ENCODE results near the gene LASP1.
A peak's percentile ranks its signal among the peaks of the same experiment; 100 is the strongest.

Gene LASP1

GRCh38 chr17:38868817-38869525 is 887 bp upstream of the LASP1 start:
- peak; percentile 97 for DNase-seq (ENCODE audit: low spot score)

- DNase-seq (ENCODE audit: low spot score) = peak; percentile 86
Observed at GRCh38 chr17:38870259-38871165, 654 bp downstream of the LASP1 start.

DNA sequence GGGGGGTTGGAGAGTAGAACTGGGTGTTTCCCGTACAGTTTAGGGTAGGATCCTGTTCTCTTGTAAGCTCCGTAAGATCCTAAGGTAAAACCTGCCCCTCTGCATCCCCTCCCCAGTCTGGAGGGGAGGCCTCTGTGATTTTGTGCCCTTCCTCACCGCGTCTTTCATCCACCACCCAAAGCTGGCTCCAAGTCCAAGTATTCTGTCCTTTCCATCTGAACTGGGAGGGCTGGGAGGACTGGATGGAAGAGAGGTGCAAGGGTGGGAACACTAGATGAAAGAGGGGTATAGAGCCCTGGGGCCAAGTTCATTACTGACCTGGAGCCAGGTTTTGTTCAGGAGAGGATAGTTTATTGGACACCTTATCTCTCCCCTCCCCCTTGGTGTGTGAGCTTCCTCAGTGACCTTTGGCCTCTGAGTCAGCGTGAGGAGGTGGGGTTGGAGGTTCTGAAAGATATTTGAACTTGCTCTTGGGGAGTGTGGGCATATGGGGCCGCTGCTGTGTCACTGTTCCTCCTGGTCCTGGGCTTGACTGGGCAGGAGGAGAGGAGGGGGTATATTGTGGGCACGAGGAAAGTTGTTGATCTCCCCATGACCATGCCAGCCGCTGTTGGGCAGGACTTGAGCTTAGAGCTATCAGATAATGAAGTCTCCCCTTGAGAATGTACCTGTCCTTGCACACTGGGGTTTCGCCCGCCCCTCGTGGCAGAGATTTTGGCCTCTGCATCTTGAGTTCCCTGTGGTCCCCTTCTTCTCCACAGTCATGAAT is 1.6 kb downstream of the LASP1 start:
- DNase-seq (ENCODE audit: low spot score) = no peak

- no peak for DNase-seq (ENCODE audit: low spot score)
Observed at GRCh38 chr17:38872027-38872511, 2.2 kb downstream of the LASP1 start.

- no peak for DNase-seq (ENCODE audit: low spot score)
Observed at GRCh38 chr17:38872671-38873385, 3.0 kb downstream of the LASP1 start.

GRCh38 chr17:38873640-38874380 is 4.0 kb downstream of the LASP1 start:
- DNase-seq (ENCODE audit: low spot score) = no peak

DNA sequence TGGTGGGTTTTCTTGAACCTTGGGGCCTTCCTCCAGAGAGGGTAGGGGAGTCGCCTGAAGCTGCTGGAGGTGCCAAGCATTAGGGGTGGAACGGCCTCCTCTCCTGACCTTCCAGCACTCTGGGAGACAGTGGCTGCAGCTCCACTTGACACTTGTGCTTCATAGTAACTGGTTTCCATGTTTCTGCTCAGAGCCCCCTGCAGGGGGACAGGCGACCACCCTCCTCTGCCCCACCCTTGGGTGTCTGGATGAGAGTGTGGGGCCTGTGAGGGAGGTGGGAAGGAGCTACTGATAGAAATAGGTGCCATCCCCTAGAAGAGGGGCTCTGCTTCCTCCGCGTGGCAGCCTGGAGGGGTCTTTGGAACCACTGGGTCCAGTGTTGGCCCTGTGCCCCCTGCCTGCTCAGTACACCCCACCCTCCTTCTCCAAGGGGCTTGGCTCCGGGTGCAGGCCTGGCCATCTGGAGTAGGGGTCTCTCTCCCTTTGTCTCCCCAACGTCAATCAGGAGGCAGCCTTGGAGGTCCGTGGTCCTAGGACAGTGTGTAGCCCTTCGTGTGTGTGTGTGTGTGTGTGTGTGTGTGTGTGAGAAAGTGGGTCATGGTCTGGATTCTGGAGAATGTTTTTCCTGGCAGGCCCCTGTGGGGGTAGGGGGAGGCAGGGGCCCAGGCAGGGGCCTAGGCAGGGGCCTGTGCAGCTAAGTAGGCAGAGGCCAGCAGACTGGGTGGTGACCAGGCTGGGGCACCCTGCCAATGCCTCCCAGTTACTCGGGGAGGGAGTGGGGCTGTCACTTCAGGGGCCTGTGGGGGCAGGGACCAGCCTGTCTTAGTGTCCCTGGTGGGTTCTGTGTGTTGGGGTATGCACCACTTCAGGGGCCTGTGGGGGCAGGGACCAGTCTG is 4.9 kb downstream of the LASP1 start:
- DNase-seq (ENCODE audit: low spot score) = no peak

GRCh38 chr17:38875477-38876075 is 5.7 kb downstream of the LASP1 start:
- no peak for DNase-seq (ENCODE audit: low spot score)

GRCh38 chr17:38877130-38877851 is 7.4 kb downstream of the LASP1 start:
- DNase-seq (ENCODE audit: low spot score) = no peak

DNA sequence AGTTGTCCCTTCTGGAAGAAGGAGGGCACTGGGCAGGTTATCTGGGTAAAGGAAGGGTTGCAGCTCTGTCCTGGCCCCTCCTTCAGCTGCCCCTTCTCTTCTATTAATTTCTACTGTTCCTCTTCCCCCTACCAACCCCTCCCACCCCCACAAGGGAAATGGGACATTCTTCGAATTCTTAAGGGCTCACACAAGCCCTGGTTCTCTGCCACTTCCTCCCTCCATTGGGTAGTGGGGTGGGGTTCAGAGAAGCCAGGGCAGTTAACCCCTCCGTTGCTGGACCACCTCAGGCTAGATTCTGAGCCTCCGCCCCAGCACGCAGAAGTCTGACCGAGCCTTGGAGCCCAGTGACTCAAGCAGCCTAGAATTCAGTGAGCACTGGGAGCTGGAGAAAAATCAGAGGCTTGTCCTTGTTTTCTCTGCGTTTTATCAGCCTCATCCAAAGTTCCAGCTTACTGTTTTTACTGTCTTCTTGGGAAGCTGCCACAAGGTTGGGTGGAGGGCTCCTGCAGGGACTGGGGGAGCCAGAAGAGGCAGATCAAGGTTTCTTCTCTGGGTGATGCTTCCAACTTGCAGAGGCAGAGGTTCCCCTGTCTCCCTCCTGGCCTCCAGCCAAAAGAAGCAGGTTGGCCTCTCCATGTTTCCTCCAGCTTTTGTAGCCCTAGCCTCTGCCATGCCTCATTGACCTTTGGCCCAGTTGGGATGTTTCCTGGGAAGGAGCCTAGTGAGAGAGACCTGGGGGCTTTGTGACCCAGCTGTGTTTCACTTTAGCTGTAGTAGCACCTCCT is 10.2 kb downstream of the LASP1 start:
- peak; percentile 77 for DNase-seq (ENCODE audit: low spot score)

GRCh38 chr17:38881600-38882191 is 11.8 kb downstream of the LASP1 start:
- DNase-seq (ENCODE audit: low spot score) = peak; percentile 81

GRCh38 chr17:38882870-38883269 is 13.0 kb downstream of the LASP1 start:
- no peak for DNase-seq (ENCODE audit: low spot score)

DNA sequence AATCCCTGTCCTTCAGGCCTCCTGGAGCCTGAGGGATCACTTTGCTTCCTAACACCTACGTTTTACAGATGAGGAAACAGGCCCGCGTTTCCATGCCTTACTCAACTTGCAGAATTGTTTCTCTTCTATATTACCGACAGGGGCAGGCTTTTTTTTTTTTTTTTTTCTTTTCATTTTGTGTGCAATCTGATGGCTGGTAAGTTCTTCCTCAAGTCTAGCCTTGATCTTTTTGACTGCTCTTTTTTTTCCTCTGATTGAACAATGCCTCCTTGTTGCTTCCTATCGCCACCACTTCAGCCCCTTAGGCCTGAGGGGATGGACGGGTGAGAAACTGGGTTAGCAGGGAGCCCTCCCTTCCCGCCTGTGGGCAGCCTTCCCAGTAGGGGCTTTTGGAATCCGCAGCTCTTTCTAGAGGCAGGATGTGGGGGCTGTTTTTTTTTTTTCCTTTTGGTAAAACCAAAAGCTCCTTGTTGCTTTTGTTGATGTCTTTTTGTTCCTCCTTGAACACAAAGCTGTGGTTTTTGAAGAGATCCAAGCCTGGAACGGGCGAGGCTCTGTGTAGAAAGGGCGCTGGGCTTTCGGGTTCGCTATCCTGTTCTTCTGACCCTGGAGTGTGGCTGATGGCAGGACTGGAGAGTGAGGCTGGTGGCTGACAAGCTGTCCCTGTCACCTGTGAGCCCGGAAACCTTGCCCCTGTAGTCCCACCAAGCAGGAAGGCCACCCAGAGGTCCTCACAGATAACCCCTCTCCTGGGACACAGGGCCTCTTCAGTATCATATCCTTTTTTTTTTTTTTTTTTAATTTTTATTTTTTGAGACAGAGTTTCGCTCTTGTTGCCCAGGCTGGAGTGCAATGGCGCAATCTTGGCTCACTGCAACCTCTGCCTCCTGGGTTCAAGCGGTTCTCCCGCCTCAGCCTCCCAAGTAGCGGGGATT is 14.0 kb downstream of the LASP1 start:
- no peak for DNase-seq (ENCODE audit: low spot score)

- no peak for DNase-seq (ENCODE audit: low spot score)
Observed at GRCh38 chr17:38885044-38885727, 15.3 kb downstream of the LASP1 start.

DNA sequence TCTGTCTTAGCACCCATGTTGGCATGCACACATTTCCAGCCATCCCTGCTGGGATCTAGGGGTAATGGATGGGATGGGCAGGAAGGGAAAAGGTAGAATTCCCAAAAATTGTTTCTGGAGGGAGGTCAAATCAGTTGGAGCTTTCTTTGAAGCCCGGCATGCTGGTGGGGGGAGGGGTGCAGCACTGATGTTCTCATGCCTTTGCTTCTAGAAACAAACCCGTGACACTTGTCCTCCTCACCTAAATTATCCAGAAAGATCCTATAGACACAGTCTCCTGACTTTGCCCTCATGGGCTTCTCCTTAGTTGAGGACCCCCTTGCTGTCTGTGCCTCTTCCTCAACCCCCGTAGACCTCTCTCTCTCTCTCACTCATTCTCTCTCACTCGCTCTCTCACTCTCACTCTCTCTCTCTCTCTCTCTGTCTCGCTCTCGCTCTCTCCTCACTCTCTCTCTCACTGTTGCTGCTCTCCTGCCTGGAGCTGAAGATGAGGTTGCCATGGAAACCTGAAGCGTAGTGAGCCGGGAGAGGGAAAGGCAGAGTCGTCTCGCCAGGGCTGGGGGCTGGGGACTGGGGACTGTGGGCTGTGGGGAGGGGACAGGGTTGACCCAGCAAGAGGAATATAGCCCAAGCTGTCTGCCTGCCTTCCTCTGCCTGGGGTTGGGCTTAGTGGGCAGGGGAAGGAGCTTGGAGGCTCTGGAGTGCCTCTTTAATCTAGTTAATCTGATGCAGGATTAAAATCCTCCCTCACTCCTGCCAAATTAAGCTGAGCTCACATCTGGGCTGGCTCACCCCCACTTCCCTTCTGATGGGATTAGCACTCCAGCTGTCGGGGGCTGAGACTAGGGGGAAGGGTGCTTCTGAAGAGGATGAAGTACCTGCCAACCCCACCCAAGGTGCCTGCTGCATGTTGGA is 16.1 kb downstream of the LASP1 start:
- DNase-seq (ENCODE audit: low spot score) = no peak

All from left forelimb (tissue), 1 donor.